Breast epithelium (tissue), 4 donors: ENCODE measurements around the gene SLC12A5. TPM values are rescaled to one million over a fixed set of nuclear protein-coding genes. Genes with fewer than 3 reads are reported as not detected.

Experiments used
- DNase-seq, 2 donors: peaks; one replicate each; pipeline ENCODE4 v3.0.0-alpha.2; 2019; ENCODE audit warnings: low spot score in 2 of 2
- H3K27ac ChIP-seq, 2 donors: fragments of 200-600 bp; sonication (generic) in 1 of 2; one replicate each; pipeline ENCODE4 v1.5.1; 2016 to 2019; ENCODE audit warnings: mild to moderate bottlenecking in 1 of 2
- H3K27me3 ChIP-seq, 2 donors: fragments of 200-600 bp; sonication (generic) in 1 of 2; one replicate each; pipeline versions ENCODE4 v1.5.1 to v1.6.0; 2017 to 2019; ENCODE audit warnings: control low read depth in 1 of 2, mild to moderate bottlenecking in 1 of 2
- H3K36me3 ChIP-seq: fragments of 200-600 bp; one replicate; pipeline ENCODE4 v1.5.1; 2019
- H3K4me1 ChIP-seq, 2 donors: fragments of 200-600 bp; sonication (generic); one replicate each; pipeline ENCODE4 v1.5.1; 2016 to 2019; ENCODE audit warnings: control low read depth in 1 of 2
- H3K4me3 ChIP-seq, 3 donors: fragments of 200-600 bp; sonication (generic); 1 replicate in 2 of 3; 2 replicates in 1 of 3; pipeline ENCODE4 v1.5.1; 2016 to 2019; ENCODE audit warnings: mild to moderate bottlenecking in 3 of 3, moderate library complexity in 2 of 3
- H3K9me3 ChIP-seq, 2 donors: fragments of 200-600 bp; sonication (generic) in 1 of 2; one replicate each; pipeline ENCODE4 v1.5.1; 2016 to 2019; ENCODE audit warnings: control low read depth in 1 of 2
- POLR2A ChIP-seq: fragments of 450-650 bp; IDR thresholded peaks from one replicate; pipeline ENCODE4 v1.6.1; 2016; ENCODE audit warnings: antibody characterized with exemption, mild to moderate bottlenecking, moderate library complexity
- POLR2AphosphoS5 ChIP-seq, 3 donors: sonication (generic); formaldehyde crosslinking; IDR thresholded peaks; one replicate each; pipeline ENCODE4 v1.6.1; 2017; ENCODE audit warnings: antibody characterized with exemption in 3 of 3
- intact Hi-C: fragments of 100-400 bp; cut with DNase I; formaldehyde crosslinking; loops from one replicate; pipeline ENCODE4 v1.15.1; 2023; ENCODE audit warnings: low total_unique reads
- total RNA-seq, 3 donors: library from RNA; depleted of rRNA; stranded (reverse); fragments of >200 nt; gene quantifications; one replicate each; pipeline ENCODE4 v1.1.0, GENCODE V29; 2016
- TF ChIP-seq, protein P1 (sequence below), 3 donors: fragments of 450-650 bp; IDR thresholded peaks; one replicate each; pipeline ENCODE4 v1.5.1; 2016 to 2017; ENCODE audit warnings: antibody characterized with exemption in 3 of 3, mild to moderate bottlenecking in 3 of 3, moderate library complexity in 3 of 3

Gene SLC12A5
- total RNA-seq, 3 donors from 2014 or later, result 0.33 TPM; not detected in 2

DNA sequence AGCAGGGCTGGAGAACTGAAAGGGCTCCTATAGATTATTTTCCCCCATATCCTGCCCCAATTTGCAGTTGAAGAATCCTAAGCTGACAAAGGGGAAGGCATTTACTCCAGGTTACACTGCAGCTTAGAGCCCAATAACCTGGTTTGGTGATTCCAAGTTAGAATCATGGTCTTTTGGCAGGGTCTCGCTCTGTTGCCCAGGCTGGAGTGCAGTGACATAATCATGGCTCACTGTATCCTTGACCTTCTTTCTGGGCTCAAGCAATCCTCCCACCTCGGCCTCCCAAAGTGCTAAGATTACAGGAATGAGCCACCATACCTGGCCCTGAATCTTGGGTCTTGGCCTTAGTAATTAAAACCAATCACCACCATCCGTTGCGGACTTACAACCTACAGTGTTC lies 21.3 kb upstream of the SLC12A5 start:
- TF ChIP-seq, protein P1, sequence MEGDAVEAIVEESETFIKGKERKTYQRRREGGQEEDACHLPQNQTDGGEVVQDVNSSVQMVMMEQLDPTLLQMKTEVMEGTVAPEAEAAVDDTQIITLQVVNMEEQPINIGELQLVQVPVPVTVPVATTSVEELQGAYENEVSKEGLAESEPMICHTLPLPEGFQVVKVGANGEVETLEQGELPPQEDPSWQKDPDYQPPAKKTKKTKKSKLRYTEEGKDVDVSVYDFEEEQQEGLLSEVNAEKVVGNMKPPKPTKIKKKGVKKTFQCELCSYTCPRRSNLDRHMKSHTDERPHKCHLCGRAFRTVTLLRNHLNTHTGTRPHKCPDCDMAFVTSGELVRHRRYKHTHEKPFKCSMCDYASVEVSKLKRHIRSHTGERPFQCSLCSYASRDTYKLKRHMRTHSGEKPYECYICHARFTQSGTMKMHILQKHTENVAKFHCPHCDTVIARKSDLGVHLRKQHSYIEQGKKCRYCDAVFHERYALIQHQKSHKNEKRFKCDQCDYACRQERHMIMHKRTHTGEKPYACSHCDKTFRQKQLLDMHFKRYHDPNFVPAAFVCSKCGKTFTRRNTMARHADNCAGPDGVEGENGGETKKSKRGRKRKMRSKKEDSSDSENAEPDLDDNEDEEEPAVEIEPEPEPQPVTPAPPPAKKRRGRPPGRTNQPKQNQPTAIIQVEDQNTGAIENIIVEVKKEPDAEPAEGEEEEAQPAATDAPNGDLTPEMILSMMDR (IDR thresholded peaks at IDR 0.05), result no peak
- TF ChIP-seq POLR2AphosphoS5 (IDR thresholded peaks at IDR 0.05) (no peak), POLR2A (no peak)
- Histone ChIP-seq H3K27ac (no peak overlapping the region), H3K4me1 (no peaks in the 10 kb centered on the region), H3K4me3 (no peak overlapping the region), H3K36me3 (no peaks in the 10 kb centered on the region), H3K27me3 (peaks cover 0 to 70% of the 10 kb centered on the region in 2 donors), H3K9me3 (no peaks in the 10 kb centered on the region)
- intact Hi-C loops, result no loop called here
- no peak for DNase-seq

DNA sequence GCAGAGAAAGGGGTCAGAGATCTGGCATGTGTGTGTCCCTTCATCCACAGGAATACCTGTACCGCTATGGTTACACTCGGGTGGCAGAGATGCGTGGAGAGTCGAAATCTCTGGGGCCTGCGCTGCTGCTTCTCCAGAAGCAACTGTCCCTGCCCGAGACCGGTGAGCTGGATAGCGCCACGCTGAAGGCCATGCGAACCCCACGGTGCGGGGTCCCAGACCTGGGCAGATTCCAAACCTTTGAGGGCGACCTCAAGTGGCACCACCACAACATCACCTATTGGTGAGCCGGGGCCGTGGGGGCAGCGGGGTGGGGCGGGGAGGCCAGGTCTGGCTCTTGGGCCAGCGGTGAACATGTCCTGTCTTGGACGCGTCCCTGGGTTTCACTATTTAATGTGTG lies 19.2 kb upstream of the SLC12A5 start:
- no peaks in the 10 kb centered on the region for H3K9me3 ChIP-seq
- peaks cover 0 to 92% of the 10 kb centered on the region in 2 donors for H3K27me3 ChIP-seq
- no peak overlapping the region for H3K4me3 ChIP-seq
- TF ChIP-seq POLR2AphosphoS5 (IDR thresholded peaks at IDR 0.05) (no peak), POLR2A (no peak)
- TF ChIP-seq, protein P1 (IDR thresholded peaks at IDR 0.05), result no peak
- intact Hi-C loops, result no loop called here
- no peaks in the 10 kb centered on the region for H3K4me1 ChIP-seq
- no peak overlapping the region for H3K27ac ChIP-seq
- H3K36me3 ChIP-seq, result no peaks in the 10 kb centered on the region
- DNase-seq, result no peak

DNA sequence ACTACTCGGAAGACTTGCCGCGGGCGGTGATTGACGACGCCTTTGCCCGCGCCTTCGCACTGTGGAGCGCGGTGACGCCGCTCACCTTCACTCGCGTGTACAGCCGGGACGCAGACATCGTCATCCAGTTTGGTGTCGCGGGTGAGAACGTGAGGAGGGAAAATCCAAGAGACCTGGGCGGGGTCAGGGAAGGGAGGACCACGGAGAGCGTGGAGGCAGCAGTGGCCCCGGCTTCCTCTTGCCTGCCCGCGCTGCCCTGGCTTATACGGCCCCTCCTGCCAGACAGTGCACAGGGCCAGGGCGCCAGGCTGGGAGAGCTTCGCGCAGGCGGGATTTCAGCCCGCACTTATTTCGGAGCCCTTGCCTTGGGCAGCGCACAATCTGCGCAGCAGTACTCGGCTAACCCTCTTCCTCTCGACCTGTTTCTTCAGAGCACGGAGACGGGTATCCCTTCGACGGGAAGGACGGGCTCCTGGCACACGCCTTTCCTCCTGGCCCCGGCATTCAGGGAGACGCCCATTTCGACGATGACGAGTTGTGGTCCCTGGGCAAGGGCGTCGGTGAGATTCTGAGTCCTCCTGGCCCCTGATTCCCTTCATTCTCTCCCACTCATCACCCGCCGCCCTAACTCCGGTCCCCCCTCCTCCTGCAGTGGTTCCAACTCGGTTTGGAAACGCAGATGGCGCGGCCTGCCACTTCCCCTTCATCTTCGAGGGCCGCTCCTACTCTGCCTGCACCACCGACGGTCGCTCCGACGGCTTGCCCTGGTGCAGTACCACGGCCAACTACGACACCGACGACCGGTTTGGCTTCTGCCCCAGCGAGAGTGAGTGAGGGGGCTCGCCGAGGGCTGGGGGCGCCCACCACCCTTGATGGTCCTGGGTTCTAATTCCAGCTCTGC lies 18.3 kb upstream of the SLC12A5 start:
- DNase-seq, result no peak
- H3K27ac ChIP-seq, result no peak overlapping the region
- peaks cover 0 to 93% of the 10 kb centered on the region in 2 donors for H3K27me3 ChIP-seq
- peak overlapping the region in 2 of 3 donors; percentile 15 to 54 for H3K4me3 ChIP-seq
- no peak for TF ChIP-seq POLR2A
- TF ChIP-seq POLR2AphosphoS5 (IDR thresholded peaks at IDR 0.05), result no peak
- TF ChIP-seq, protein P1 (IDR thresholded peaks at IDR 0.05), result no peak
- H3K4me1 ChIP-seq, result no peaks in the 10 kb centered on the region
- H3K36me3 ChIP-seq, result no peaks in the 10 kb centered on the region
- H3K9me3 ChIP-seq, result no peaks in the 10 kb centered on the region
- intact Hi-C loops, result no loop called here

DNA sequence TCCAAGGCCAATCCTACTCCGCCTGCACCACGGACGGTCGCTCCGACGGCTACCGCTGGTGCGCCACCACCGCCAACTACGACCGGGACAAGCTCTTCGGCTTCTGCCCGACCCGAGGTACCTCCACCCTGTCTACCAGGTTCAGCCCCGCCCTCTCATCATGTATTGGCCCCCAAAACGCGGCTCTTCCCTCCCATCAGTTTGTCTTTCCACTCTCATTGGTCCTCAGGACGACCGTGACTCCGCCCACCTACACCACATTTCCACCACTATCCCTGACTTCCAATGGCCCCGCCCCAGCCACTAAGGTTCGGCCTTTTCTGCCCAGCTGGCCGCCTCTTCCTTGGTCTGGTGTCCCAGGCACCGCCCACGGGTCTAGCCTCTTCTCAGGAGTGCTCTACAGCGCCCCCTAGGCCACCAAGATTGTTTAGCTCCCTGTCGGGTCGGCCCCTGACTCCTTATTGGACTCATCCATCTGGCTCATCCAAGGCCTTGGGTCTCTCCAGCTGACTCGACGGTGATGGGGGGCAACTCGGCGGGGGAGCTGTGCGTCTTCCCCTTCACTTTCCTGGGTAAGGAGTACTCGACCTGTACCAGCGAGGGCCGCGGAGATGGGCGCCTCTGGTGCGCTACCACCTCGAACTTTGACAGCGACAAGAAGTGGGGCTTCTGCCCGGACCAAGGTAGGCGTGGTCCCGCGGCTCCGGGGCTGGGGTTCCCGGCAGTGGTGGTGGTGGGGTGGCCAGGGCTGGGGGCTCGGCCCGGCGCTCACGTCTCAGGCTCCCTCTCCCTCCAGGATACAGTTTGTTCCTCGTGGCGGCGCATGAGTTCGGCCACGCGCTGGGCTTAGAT lies 17.2 kb upstream of the SLC12A5 start:
- Histone ChIP-seq H3K9me3 (no peaks in the 10 kb centered on the region), H3K27me3 (peaks cover 0 to 96% of the 10 kb centered on the region in 2 donors), H3K4me1 (no peaks in the 10 kb centered on the region), H3K4me3 (no peak overlapping the region), H3K36me3 (no peaks in the 10 kb centered on the region), H3K27ac (no peak overlapping the region)
- TF ChIP-seq, protein P1 (IDR thresholded peaks at IDR 0.05), result no peak
- TF ChIP-seq POLR2A, result no peak
- no peak for TF ChIP-seq POLR2AphosphoS5 (IDR thresholded peaks at IDR 0.05)
- intact Hi-C loops, result no loop called here
- DNase-seq, result peak in 1 of 2 donors; percentile 27
